Measurements from ENCODE around the gene DLX1. TPM values are rescaled to one million over a fixed set of nuclear protein-coding genes. Genes with fewer than 3 reads are reported as not detected.

Gene DLX1
- total and polyA plus RNA-seq, 3 donors from 2014 or later = 0.21 TPM; not detected in 2

DNA sequence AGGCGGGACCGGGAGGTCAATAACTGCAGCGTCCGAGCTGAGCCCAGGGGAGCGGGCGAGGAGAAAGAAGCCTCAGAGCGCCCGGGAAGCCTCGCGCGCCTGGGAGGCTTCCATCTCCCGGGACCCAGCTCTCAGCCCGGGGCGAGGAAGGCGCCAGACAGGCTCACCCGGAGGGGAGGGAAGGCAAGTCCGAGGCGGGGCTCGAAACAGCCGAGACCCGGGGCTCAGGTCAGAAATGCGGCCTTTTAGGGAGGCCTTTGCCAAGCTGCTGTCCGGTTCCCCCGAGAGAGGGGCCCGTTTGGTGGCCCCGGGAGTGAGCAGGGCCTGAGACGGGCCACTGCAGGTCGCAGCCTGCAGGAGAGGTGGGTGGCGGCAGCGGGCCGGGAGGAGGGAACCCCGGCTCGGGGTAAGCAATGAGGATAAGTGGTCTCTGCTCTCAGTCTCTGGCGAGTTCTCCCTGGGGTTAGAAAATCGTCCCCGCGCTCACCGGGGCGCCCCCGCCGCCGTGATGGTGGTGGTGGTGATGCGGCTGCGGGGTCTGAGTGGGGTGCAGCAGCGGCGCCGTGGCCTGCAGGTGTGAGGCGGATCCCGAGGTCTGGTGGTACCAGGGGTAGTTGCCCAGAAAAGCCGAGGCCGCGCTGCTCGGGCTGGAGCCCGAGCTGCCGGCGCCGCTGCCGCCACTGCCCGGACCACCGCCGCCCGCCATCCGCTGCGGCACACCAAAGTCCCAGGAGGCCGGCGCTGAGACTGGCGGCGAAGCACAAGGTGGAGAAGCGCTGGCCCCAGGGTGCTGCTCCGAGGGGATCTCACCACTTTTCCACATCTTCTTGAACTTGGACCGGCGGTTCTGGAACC lies 15.0 kb downstream of the DLX1 start:
- Histone ChIP-seq H3K27me3 (peaks cover 7% of the 10 kb centered on the region), H3K9me3 (no peaks in the 10 kb centered on the region), H3K27ac (no peak overlapping the region), H3K4me3 (no peak overlapping the region), H3K4me1 (peaks cover 31% of the 10 kb centered on the region), H3K36me3 (ENCODE audit: low read depth, missing control alignments) (no peaks in the 10 kb centered on the region)
- no peak for DNase-seq
- TF ChIP-seq, protein P1, sequence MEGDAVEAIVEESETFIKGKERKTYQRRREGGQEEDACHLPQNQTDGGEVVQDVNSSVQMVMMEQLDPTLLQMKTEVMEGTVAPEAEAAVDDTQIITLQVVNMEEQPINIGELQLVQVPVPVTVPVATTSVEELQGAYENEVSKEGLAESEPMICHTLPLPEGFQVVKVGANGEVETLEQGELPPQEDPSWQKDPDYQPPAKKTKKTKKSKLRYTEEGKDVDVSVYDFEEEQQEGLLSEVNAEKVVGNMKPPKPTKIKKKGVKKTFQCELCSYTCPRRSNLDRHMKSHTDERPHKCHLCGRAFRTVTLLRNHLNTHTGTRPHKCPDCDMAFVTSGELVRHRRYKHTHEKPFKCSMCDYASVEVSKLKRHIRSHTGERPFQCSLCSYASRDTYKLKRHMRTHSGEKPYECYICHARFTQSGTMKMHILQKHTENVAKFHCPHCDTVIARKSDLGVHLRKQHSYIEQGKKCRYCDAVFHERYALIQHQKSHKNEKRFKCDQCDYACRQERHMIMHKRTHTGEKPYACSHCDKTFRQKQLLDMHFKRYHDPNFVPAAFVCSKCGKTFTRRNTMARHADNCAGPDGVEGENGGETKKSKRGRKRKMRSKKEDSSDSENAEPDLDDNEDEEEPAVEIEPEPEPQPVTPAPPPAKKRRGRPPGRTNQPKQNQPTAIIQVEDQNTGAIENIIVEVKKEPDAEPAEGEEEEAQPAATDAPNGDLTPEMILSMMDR (IDR thresholded peaks at IDR 0.05) = no peak
- no peak for TF ChIP-seq POLR2A (IDR thresholded peaks at IDR 0.05)
- intact Hi-C loops (cut with DNase I; ENCODE audit: low total_unique reads) = loop anchor here (10.0 kb wide), 2 partner anchors 286 to 416 kb away; partner anchors contain the start of gene DYNC1I2
- WGBS, 2 donors = 7 to 16% methylated on average over 9 to 64 of the region's 72 CpGs

DNA sequence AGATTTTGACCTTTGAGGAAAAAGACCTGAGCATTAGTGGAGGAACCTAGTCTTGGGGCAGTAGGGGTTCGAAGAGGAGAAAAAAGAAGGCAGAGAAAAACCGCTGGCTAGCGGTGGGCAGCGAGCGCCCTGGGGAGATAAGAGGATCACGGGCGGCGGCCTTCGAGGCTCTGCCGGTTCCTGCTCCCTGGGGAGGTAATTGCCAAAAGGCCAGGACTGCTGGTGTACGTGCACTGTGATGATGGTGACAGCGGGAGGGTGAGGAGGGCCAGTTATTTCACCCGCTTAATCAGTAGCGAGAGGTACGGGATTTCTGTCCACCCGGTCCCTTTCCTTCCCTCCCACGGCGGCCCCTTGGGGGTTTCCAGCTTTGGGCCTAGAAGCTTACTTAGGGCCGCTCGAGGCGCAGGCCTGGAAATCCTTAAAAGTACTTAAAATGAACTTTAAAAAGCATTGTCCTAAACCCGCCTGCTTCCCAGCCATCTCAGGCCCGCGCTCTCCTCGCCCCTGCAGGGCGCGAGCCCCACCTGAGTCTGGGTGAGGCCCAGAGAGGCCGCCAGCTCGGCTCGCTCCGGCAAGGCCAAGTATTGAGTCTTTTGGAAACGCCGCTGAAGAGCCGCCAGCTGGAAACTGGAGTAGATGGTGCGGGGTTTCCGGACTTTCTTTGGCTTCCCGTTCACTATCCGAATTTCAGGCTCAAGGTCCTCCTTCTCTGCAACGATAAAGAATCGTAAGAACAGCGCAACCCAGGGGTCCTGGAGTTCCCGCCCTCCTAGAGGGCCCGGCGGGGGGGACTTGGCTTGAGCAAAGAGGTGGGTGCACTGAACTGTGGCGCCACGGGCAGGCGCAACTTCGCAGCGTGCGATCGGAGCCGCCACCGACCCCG lies 15.9 kb downstream of the DLX1 start:
- 10 to 12% methylated on average over 35 to 54 of the region's 54 CpGs for WGBS, 2 donors
- DNase-seq = no peak
- Histone ChIP-seq H3K27ac (no peak overlapping the region), H3K4me3 (no peak overlapping the region), H3K36me3 (ENCODE audit: low read depth, missing control alignments) (no peaks in the 10 kb centered on the region), H3K4me1 (peaks cover 28% of the 10 kb centered on the region), H3K27me3 (peaks cover 7% of the 10 kb centered on the region), H3K9me3 (no peaks in the 10 kb centered on the region)
- TF ChIP-seq, protein P1 (IDR thresholded peaks at IDR 0.05) = no peak
- TF ChIP-seq POLR2A (IDR thresholded peaks at IDR 0.05) = no peak
- intact Hi-C loops (cut with DNase I; ENCODE audit: low total_unique reads) = loop anchor here (10.0 kb wide), 2 partner anchors 286 to 416 kb away; partner anchors contain the start of gene DYNC1I2

DNA sequence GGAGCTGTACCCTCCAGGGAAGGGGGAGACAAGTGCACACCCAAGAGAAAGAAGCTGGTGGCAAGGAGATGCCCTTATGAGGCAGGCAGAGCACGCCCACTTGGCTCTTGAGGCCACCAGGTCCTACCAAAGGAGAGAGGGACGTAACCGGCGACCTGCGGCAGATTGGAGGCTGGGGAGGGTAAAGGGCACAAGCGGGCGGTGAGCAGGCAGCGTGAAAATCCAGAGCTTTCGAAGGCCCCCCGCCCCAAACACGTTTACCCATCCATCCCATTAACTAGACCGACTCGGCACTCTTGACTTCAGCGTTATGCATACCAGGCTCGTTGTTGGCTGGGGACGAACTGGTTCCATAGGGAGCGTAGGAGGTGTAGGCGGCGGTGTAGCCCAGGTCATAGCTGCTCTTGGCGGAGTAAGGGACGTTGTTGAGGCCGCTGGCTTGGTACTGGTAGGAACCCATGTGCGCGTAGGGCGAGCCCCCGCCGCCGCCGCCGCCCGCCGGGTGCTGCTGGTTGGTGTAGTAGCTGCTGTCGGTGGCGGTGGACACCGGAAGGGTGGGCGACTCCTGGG lies 16.6 kb downstream of the DLX1 start:
- WGBS, 2 donors = 6% methylated on average over 32 to 35 of the region's 36 CpGs
- Histone ChIP-seq H3K9me3 (no peaks in the 10 kb centered on the region), H3K36me3 (ENCODE audit: low read depth, missing control alignments) (no peaks in the 10 kb centered on the region), H3K27ac (no peak overlapping the region), H3K4me3 (peak overlapping the region; percentile 43 to 61), H3K4me1 (peaks cover 24% of the 10 kb centered on the region), H3K27me3 (peaks cover 7% of the 10 kb centered on the region)
- TF ChIP-seq, protein P1 (IDR thresholded peaks at IDR 0.05) = no peak
- intact Hi-C loops (cut with DNase I; ENCODE audit: low total_unique reads) = loop anchor here (10.0 kb wide), 2 partner anchors 287 to 417 kb away; partner anchors contain the start of gene DYNC1I2
- DNase-seq = no peak

DNA sequence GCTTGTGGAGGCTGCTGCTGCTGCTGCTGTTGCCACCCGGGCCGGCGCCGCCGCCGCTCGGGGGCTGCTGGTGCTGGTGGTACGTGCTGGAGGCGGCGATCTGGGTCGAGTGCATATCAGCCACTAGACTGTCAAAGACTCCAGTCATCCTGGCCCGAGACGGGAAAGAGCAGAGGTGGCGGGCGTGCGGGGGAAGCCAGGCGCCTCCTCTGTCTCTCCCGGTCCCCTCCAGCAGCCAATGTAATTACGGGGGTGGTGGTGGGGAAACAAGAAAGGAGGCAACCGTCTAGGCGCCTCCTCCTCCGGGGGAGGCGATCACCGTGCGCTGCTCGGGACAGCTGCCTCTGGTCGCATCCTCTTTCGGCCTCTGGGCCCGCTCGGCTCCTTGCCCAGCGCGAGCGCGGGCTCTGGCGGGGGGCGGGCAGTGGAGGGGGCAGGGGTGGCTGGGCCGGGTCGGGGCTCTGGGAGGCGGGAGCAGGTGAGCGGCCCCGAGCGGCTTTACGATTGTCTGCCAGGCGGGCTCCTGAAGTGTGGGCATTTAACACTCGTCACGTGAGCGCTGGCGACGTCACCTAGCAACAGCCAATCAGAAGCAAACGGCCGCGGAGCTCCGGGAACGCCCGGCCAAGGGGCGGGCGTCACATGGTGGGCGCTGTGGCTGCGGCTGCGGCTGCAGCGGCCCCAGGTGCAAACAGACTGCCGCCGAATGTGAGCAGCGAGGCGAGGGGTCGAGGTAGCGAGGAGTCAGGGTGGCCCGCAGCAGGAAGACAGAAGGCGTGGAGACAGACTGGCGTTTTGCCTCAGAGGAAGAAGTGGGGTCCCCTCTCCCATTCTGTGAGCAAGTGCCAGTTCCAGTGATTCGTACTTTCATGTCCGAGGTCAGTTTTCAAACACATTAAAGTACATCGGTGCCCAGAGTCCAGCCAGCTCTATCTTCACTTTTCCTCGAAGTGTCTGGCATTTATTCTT lies 17.4 kb downstream of the DLX1 start, which contains the start of gene DLX2:
Gene DLX2, minus strand, starts transcription at position 510 of the 969 bp plus-strand sequence. Its CDS starts 362 bp downstream, at position 148.
- 2 to 3% methylated on average over 10 to 66 of the region's 74 CpGs for WGBS, 2 donors
- Histone ChIP-seq H3K36me3 (ENCODE audit: low read depth, missing control alignments) (no peaks in the 10 kb centered on the region), H3K27ac (no peak within 1 kb of the TSS), H3K27me3 (peaks cover 7% of the 10 kb centered on the region), H3K4me1 (peaks cover 23% of the 10 kb centered on the region), H3K4me3 (peak within 1 kb of the TSS; percentile 43 to 61), H3K9me3 (no peaks in the 10 kb centered on the region)
- no peak for TF ChIP-seq POLR2A (IDR thresholded peaks at IDR 0.05)
- TF ChIP-seq, protein P1 (IDR thresholded peaks at IDR 0.05) = no peak
- peak; percentile 92 for DNase-seq
- intact Hi-C loops (cut with DNase I; ENCODE audit: low total_unique reads) = loop anchor here (10.0 kb wide), 2 partner anchors 288 to 418 kb away; partner anchors contain the start of gene DYNC1I2

Data from testis (tissue), 3 donors.